Activated CD4-positive, alpha-beta T cell treated with anti-CD3 and anti-CD28 coated beads, Interleukin-2, amount 10 ng/mL, durations not matched to agents 7 days and 5 days (primary cell): ENCODE data around the gene CRACR2A. TPM values are rescaled to one million over a fixed set of nuclear protein-coding genes. Genes with fewer than 3 reads are reported as not detected.

ENCODE experiments used
- CTCF ChIA-PET: fragments of 350-600 bp; sonication (Branson Sonifier 250); formaldehyde crosslinking; loops from one replicate; lab custom pipeline; 2021; ENCODE audit warnings: antibody characterized with exemption; lab: Charles Lee
- POLR2A ChIA-PET: fragments of 350-600 bp; sonication (Branson Sonifier 250); formaldehyde crosslinking; loops from one replicate; lab custom pipeline; 2021; ENCODE audit warnings: antibody characterized with exemption; lab: Charles Lee
- DNase-seq: peaks from one replicate; pipeline ENCODE4 v3.0.0-alpha.2; 2020
- H3K27ac Mint-ChIP-seq: one replicate; pipeline ENCODE4 v1.8.0; 2021; ENCODE audit warnings: mild to moderate bottlenecking, moderate library complexity, mixed read lengths
- H3K27me3 Mint-ChIP-seq: one replicate; pipeline ENCODE4 v1.8.0; 2021; ENCODE audit warnings: mixed read lengths
- H3K36me3 Mint-ChIP-seq: one replicate; pipeline ENCODE4 v1.8.0; 2021; ENCODE audit warnings: low read depth, mixed read lengths
- H3K4me1 Mint-ChIP-seq: one replicate; pipeline ENCODE4 v1.8.0; 2021; ENCODE audit warnings: mixed read lengths
- H3K4me3 Mint-ChIP-seq: one replicate; pipeline ENCODE4 v1.8.0; 2021; ENCODE audit warnings: mild to moderate bottlenecking, moderate library complexity, mixed read lengths
- H3K9me3 Mint-ChIP-seq: one replicate; pipeline ENCODE4 v1.8.0; 2021; ENCODE audit warnings: mixed read lengths
- total RNA-seq, 2 experiments: library from RNA; stranded (reverse); gene quantifications; one replicate each; pipeline ENCODE4 v1.2.3, GENCODE V29; 2021

Gene CRACR2A
- total RNA-seq, 2 experiments from 2014 or later, result 33.3 to 39.5 TPM

- H3K9me3 Mint-ChIP-seq, result no peaks in the 10 kb centered on the region
- no peaks in the 10 kb centered on the region for H3K4me1 Mint-ChIP-seq
- no peak overlapping the region for H3K4me3 Mint-ChIP-seq
- no peak overlapping the region for H3K27ac Mint-ChIP-seq
- H3K36me3 Mint-ChIP-seq, result no peaks in the 10 kb centered on the region
- ChIA-PET POLR2A (no interaction called here), CTCF (no interaction called here)
- peaks cover 1% of the 10 kb centered on the region for H3K27me3 Mint-ChIP-seq
- DNase-seq, result no peak
These were observed 152.7 kb downstream of the CRACR2A start for GRCh38 chr12:3600039-3600720.

- DNase-seq, result no peak
- Mint-ChIP-seq H3K27me3 (peaks cover 1% of the 10 kb centered on the region), H3K27ac (no peak overlapping the region), H3K4me1 (no peaks in the 10 kb centered on the region), H3K9me3 (no peaks in the 10 kb centered on the region), H3K4me3 (no peak overlapping the region), H3K36me3 (no peaks in the 10 kb centered on the region)
- CTCF ChIA-PET, result no interaction called here
- POLR2A ChIA-PET, result no interaction called here
These were observed 153.7 kb downstream of the CRACR2A start for GRCh38 chr12:3598896-3599860.

- Mint-ChIP-seq H3K27me3 (peaks cover 1% of the 10 kb centered on the region), H3K36me3 (no peaks in the 10 kb centered on the region), H3K9me3 (no peaks in the 10 kb centered on the region), H3K27ac (no peak overlapping the region), H3K4me1 (no peaks in the 10 kb centered on the region), H3K4me3 (no peak overlapping the region)
- DNase-seq, result no peak
- CTCF ChIA-PET, result interaction anchor here (1.1 kb wide), 1 partner anchor 297 kb away, joined by 3 read pairs; no protein-coding TSS in a partner anchor
- POLR2A ChIA-PET, result no interaction called here
These were observed 155.2 kb downstream of the CRACR2A start for GRCh38 chr12:3597526-3598210.

GRCh38 chr12:3596703-3597415 is 156.1 kb downstream of the CRACR2A start:
- ChIA-PET POLR2A (no interaction called here), CTCF (interaction anchor here (0.6 to 1.1 kb wide), 2 partner anchors 296 to 808 kb away, joined by 3 to 5 read pairs; no protein-coding TSS in a partner anchor)
- H3K4me1 Mint-ChIP-seq, result no peaks in the 10 kb centered on the region
- H3K9me3 Mint-ChIP-seq, result no peaks in the 10 kb centered on the region
- H3K4me3 Mint-ChIP-seq, result no peak overlapping the region
- no peaks in the 10 kb centered on the region for H3K36me3 Mint-ChIP-seq
- no peak for DNase-seq
- no peak overlapping the region for H3K27ac Mint-ChIP-seq
- H3K27me3 Mint-ChIP-seq, result peaks cover 1% of the 10 kb centered on the region

GRCh38 chr12:3595721-3596120 is 157.2 kb downstream of the CRACR2A start:
- no peaks in the 10 kb centered on the region for H3K36me3 Mint-ChIP-seq
- CTCF ChIA-PET, result no interaction called here

GRCh38 chr12:3594966-3595365 is 157.9 kb downstream of the CRACR2A start:
- Mint-ChIP-seq H3K27me3 (no peaks in the 10 kb centered on the region), H3K9me3 (no peaks in the 10 kb centered on the region), H3K36me3 (no peaks in the 10 kb centered on the region), H3K27ac (no peak overlapping the region), H3K4me3 (no peak overlapping the region), H3K4me1 (no peaks in the 10 kb centered on the region)
- no peak for DNase-seq
- ChIA-PET POLR2A (no interaction called here), CTCF (no interaction called here)

More at GRCh38 chr12:3595721-3596120, 157.2 kb downstream of the CRACR2A start:
- Mint-ChIP-seq H3K9me3 (no peaks in the 10 kb centered on the region), H3K27ac (no peak overlapping the region), H3K27me3 (no peaks in the 10 kb centered on the region), H3K4me1 (no peaks in the 10 kb centered on the region), H3K4me3 (no peak overlapping the region)
- POLR2A ChIA-PET, result no interaction called here
- DNase-seq, result no peak

- Mint-ChIP-seq H3K27ac (no peak overlapping the region), H3K27me3 (peaks cover 3% of the 10 kb centered on the region), H3K36me3 (no peaks in the 10 kb centered on the region), H3K4me1 (no peaks in the 10 kb centered on the region), H3K9me3 (no peaks in the 10 kb centered on the region), H3K4me3 (no peak overlapping the region)
- DNase-seq, result no peak
- ChIA-PET CTCF (no interaction called here), POLR2A (no interaction called here)
These were observed 158.9 kb downstream of the CRACR2A start for GRCh38 chr12:3593906-3594483.

GRCh38 chr12:3592856-3593625 is 159.9 kb downstream of the CRACR2A start:
- CTCF ChIA-PET, result no interaction called here
- H3K4me1 Mint-ChIP-seq, result no peaks in the 10 kb centered on the region

GRCh38 chr12:3589745-3590144 is 163.2 kb downstream of the CRACR2A start:
- peaks cover 6% of the 10 kb centered on the region for H3K27me3 Mint-ChIP-seq
- no peaks in the 10 kb centered on the region for H3K4me1 Mint-ChIP-seq
- POLR2A ChIA-PET, result no interaction called here
- no peaks in the 10 kb centered on the region for H3K36me3 Mint-ChIP-seq
- CTCF ChIA-PET, result interaction anchor here (1.1 kb wide), 1 partner anchor 869 kb away, joined by 4 read pairs; no protein-coding TSS in a partner anchor
- no peak for DNase-seq
- no peak overlapping the region for H3K4me3 Mint-ChIP-seq
- H3K27ac Mint-ChIP-seq, result no peak overlapping the region
- no peaks in the 10 kb centered on the region for H3K9me3 Mint-ChIP-seq

More at GRCh38 chr12:3592856-3593625, 159.9 kb downstream of the CRACR2A start:
- Mint-ChIP-seq H3K9me3 (no peaks in the 10 kb centered on the region), H3K27ac (no peak overlapping the region), H3K27me3 (peaks cover 3% of the 10 kb centered on the region), H3K4me3 (no peak overlapping the region), H3K36me3 (no peaks in the 10 kb centered on the region)
- POLR2A ChIA-PET, result no interaction called here
- DNase-seq, result no peak

- H3K4me1 Mint-ChIP-seq, result no peaks in the 10 kb centered on the region
- no peak for DNase-seq
- peaks cover 6% of the 10 kb centered on the region for H3K27me3 Mint-ChIP-seq
- H3K36me3 Mint-ChIP-seq, result no peaks in the 10 kb centered on the region
- ChIA-PET POLR2A (no interaction called here), CTCF (no interaction called here)
- H3K27ac Mint-ChIP-seq, result no peak overlapping the region
- no peak overlapping the region for H3K4me3 Mint-ChIP-seq
- H3K9me3 Mint-ChIP-seq, result no peaks in the 10 kb centered on the region
These were observed 165.4 kb downstream of the CRACR2A start for GRCh38 chr12:3587402-3588013.

GRCh38 chr12:3583656-3584334 is 169.1 kb downstream of the CRACR2A start:
- no peak overlapping the region for H3K4me3 Mint-ChIP-seq
- ChIA-PET POLR2A (no interaction called here), CTCF (no interaction called here)
- H3K4me1 Mint-ChIP-seq, result no peaks in the 10 kb centered on the region
- peaks cover 4% of the 10 kb centered on the region for H3K27me3 Mint-ChIP-seq
- no peak for DNase-seq
- H3K36me3 Mint-ChIP-seq, result no peaks in the 10 kb centered on the region
- H3K9me3 Mint-ChIP-seq, result no peaks in the 10 kb centered on the region
- H3K27ac Mint-ChIP-seq, result no peak overlapping the region
